Transverse colon (tissue), 3 donors: ENCODE measurements around the gene ROMO1.

ENCODE experiments used
- POLR2A ChIP-seq: fragments of 450-650 bp; IDR thresholded peaks from one replicate; pipeline ENCODE4 v1.6.1; 2016; ENCODE audit warnings: antibody characterized with exemption, mild to moderate bottlenecking, moderate library complexity
- POLR2AphosphoS5 ChIP-seq, 3 donors: sonication (generic); formaldehyde crosslinking; IDR thresholded peaks; one replicate each; pipeline ENCODE4 v1.6.1; 2016; ENCODE audit warnings: antibody characterized with exemption in 3 of 3

DNA sequence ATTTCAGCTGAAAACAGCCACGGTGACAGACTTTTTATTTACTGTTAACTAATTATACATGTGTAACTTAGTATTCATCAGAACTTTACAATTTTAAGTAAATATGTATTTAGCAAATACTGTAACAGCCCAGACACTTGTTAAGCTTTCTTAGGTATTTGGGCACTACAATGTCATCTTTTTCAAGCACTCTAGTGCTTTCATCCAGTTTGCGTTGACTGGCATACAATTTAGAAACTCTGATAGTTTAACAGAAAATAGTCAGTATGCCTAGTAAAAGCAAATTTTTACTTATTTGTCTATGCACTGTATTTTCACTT, 32.2 kb downstream of the ROMO1 start:
- TF ChIP-seq POLR2A = no peak
- no peak for TF ChIP-seq POLR2AphosphoS5 (IDR thresholded peaks at IDR 0.05)
